ENCODE results near the gene NBPF3. TPM values are rescaled to one million over a fixed set of nuclear protein-coding genes. Genes with fewer than 3 reads are reported as not detected.
A peak's percentile ranks its signal among the peaks of the same experiment; 100 is the strongest.

NBPF3 gene
- total RNA-seq, 1 experiment from 2014 or later = 15.8 TPM

DNA sequence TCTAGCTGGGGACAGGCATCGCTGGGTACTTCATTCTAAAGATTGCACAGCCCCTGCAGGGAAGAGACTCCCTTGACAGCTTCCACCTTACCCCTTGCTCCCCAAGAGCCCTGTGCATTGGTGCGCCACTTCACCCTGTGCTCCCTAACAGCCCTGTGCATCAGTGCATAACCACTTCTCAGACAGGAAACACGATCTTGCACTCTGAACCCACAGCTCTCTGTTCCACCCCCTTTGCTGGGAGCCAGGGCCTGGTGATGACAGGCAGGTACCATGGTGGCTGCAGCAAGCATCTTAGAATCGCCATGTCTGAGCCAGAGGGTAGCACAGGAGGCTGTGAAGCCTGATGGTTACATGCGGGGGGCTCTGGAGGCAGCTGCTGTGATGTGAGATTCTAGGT lies 74.3 kb downstream of the NBPF3 start:
- no peak overlapping the region for H2BK20ac ChIP-seq (ENCODE audit: low read depth, low read length, poor library complexity, severe bottlenecking)
- no peak overlapping the region for H3K56ac ChIP-seq (ENCODE audit: insufficient read length, low read depth, low read length)
- no CpG with 5 or more reads among the region's 5 CpGs for WGBS (ENCODE audit: extremely low coverage, insufficient read length, low lambda C conversion rate)
- Mint-ChIP-seq H3K4me3 (no peak overlapping the region), H3K27me3 (ENCODE audit: low read depth) (no peaks in the 10 kb centered on the region), H3K4me1 (peaks cover 55 to 68% of the 10 kb centered on the region in 2 experiments), H3K36me3 (ENCODE audit: insufficient read depth in 1 of 3, low read depth in 3 of 3) (peaks cover 0 to 14% (median 11%) of the 10 kb centered on the region in 3 experiments; a peak in 3 of 7 replicates), H3K27ac (peak overlapping the region in 1 of 3 experiments; percentile 79; a peak in 1 of 7 replicates), H3K9me3 (no peaks in the 10 kb centered on the region; a peak in 1 of 5 replicates)
- no peak overlapping the region for H2BK12ac ChIP-seq (ENCODE audit: insufficient read length, low read depth, low read length)
- H3K9ac ChIP-seq (ENCODE audit: extremely low read depth, insufficient read length, low read length) = no peak overlapping the region
- no peak overlapping the region for H3K18ac ChIP-seq (ENCODE audit: insufficient read length, low read depth, low read length)
- H4K5ac ChIP-seq (ENCODE audit: insufficient read length, low read depth, low read length) = no peak overlapping the region
- H3K79me2 ChIP-seq (ENCODE audit: insufficient read depth, low read length) = peaks cover 7% of the 10 kb centered on the region; the same call in 1 of the 2 replicates
- H3T11ph ChIP-seq (ENCODE audit: low read length) = no peak overlapping the region
- no peak overlapping the region for H2BK15ac ChIP-seq (ENCODE audit: low read depth, low read length)
- peaks cover 7% of the 10 kb centered on the region for H3K23me2 ChIP-seq (ENCODE audit: insufficient read length, low read depth, low read length, poor library complexity, severe bottlenecking)
- H2BK5ac ChIP-seq (ENCODE audit: insufficient read length, low read length) = no peak overlapping the region
- no peak overlapping the region for H3K14ac ChIP-seq (ENCODE audit: insufficient read depth, low read length)
- H3K23ac ChIP-seq (ENCODE audit: insufficient read length, low read depth, low read length) = no peak overlapping the region
- H2AK5ac ChIP-seq (ENCODE audit: insufficient read length, low read length) = no peak overlapping the region
- H3K9me3 ChIP-seq (ENCODE audit: control insufficient read depth, low read depth, low read length) = no peaks in the 10 kb centered on the region
- H4K91ac ChIP-seq (ENCODE audit: insufficient read length, low read depth, low read length) = no peak overlapping the region
- no peak overlapping the region for H3K4me2 ChIP-seq (ENCODE audit: insufficient read depth, insufficient read length, low read length)
- TF ChIP-seq, protein P1, sequence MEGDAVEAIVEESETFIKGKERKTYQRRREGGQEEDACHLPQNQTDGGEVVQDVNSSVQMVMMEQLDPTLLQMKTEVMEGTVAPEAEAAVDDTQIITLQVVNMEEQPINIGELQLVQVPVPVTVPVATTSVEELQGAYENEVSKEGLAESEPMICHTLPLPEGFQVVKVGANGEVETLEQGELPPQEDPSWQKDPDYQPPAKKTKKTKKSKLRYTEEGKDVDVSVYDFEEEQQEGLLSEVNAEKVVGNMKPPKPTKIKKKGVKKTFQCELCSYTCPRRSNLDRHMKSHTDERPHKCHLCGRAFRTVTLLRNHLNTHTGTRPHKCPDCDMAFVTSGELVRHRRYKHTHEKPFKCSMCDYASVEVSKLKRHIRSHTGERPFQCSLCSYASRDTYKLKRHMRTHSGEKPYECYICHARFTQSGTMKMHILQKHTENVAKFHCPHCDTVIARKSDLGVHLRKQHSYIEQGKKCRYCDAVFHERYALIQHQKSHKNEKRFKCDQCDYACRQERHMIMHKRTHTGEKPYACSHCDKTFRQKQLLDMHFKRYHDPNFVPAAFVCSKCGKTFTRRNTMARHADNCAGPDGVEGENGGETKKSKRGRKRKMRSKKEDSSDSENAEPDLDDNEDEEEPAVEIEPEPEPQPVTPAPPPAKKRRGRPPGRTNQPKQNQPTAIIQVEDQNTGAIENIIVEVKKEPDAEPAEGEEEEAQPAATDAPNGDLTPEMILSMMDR (conservative IDR thresholded peaks at IDR 0.05) = no peak
- no peak overlapping the region for H3K27ac ChIP-seq (ENCODE audit: insufficient read length, low read depth, low read length)
- H3K4me1 ChIP-seq (ENCODE audit: insufficient read depth, low read length) = peaks cover 10% of the 10 kb centered on the region; the same call in 1 of the 2 replicates
- H3K27me3 ChIP-seq (ENCODE audit: insufficient read depth, low read length) = no peaks in the 10 kb centered on the region
- no peak overlapping the region for H4K8ac ChIP-seq (replicated peaks; ENCODE audit: insufficient read length, low read depth, low read length)
- no peak overlapping the region for H3K4ac ChIP-seq (ENCODE audit: low read depth, low read length)
- H3K79me1 ChIP-seq (ENCODE audit: insufficient read depth, low read depth, low read length, poor library complexity, severe bottlenecking) = no peaks in the 10 kb centered on the region
- DNase-seq = no peak
- H2AFZ ChIP-seq (ENCODE audit: low read length) = no peak overlapping the region
- H4K20me1 ChIP-seq (ENCODE audit: control insufficient read depth, insufficient read depth, insufficient read length) = no peaks in the 10 kb centered on the region
- H2BK120ac ChIP-seq (ENCODE audit: low read depth, low read length, poor library complexity, severe bottlenecking) = no peak overlapping the region

Data from H9 (cell line).